GM18499 (cell line): ENCODE results near the gene KANSL3.
A peak's percentile ranks its signal among the peaks of the same experiment; 100 is the strongest.
"Not testable (repeated sequence)": the region's sequence is repeated elsewhere in the genome, so short reads cannot be mapped to it uniquely, and the experiment has no call there.

Experiments used
- ATAC-seq: cut with Tn5 transposase; IDR thresholded peaks from one replicate; pipeline ENCODE4 v1.9.1; 2021; ENCODE audit warnings: moderate number of reproducible peaks; ENCODE audit not compliant: insufficient read depth, unreplicated experiment

The KANSL3 gene

GRCh38 chr2:96638144-96639121 is at the start of gene KANSL3:
Gene KANSL3, minus strand, starts transcription at chr2:96638312. Its CDS starts 1,177 bp downstream, at chr2:96637135.
- ATAC-seq, result peak; percentile 54

- ATAC-seq, result no peak
These were observed 49.2 kb upstream of the KANSL3 start for GRCh38 chr2:96687266-96687665.

GRCh38 chr2:96685577-96686459 is 47.7 kb upstream of the KANSL3 start:
- ATAC-seq, result no peak

- no peak for ATAC-seq
These were observed 46.9 kb upstream of the KANSL3 start for GRCh38 chr2:96684883-96685576.

GRCh38 chr2:96683972-96684820 is 46.1 kb upstream of the KANSL3 start:
- ATAC-seq, result no peak

GRCh38 chr2:96683307-96683706 is 45.2 kb upstream of the KANSL3 start:
- no peak for ATAC-seq

- ATAC-seq, result no peak
These were observed 43.4 kb upstream of the KANSL3 start for GRCh38 chr2:96681540-96681939.

GRCh38 chr2:96680561-96681141 is 42.5 kb upstream of the KANSL3 start:
- no peak for ATAC-seq

GRCh38 chr2:96679848-96680247 is 41.7 kb upstream of the KANSL3 start:
- no peak for ATAC-seq

GRCh38 chr2:96669539-96670215 is 31.6 kb upstream of the KANSL3 start:
- ATAC-seq, result no peak

GRCh38 chr2:96668771-96669170 is 30.7 kb upstream of the KANSL3 start:
- ATAC-seq, result no peak

GRCh38 chr2:96665717-96666116 is 27.6 kb upstream of the KANSL3 start:
- ATAC-seq, result not testable (repeated sequence)

GRCh38 chr2:96665083-96665569 is 27.0 kb upstream of the KANSL3 start:
- no peak for ATAC-seq

GRCh38 chr2:96664366-96664925 is 26.3 kb upstream of the KANSL3 start:
- ATAC-seq, result no peak

GRCh38 chr2:96663829-96664228 is 25.7 kb upstream of the KANSL3 start:
- no peak for ATAC-seq

- no peak for ATAC-seq
These were observed 25.1 kb upstream of the KANSL3 start for GRCh38 chr2:96663177-96663576.

- ATAC-seq, result no peak
These were observed 24.2 kb upstream of the KANSL3 start for GRCh38 chr2:96662360-96662759.

GRCh38 chr2:96661324-96661723 is 23.2 kb upstream of the KANSL3 start:
- no peak for ATAC-seq
